Measurements from ENCODE around the gene PRKCA.

Gene PRKCA

DNA sequence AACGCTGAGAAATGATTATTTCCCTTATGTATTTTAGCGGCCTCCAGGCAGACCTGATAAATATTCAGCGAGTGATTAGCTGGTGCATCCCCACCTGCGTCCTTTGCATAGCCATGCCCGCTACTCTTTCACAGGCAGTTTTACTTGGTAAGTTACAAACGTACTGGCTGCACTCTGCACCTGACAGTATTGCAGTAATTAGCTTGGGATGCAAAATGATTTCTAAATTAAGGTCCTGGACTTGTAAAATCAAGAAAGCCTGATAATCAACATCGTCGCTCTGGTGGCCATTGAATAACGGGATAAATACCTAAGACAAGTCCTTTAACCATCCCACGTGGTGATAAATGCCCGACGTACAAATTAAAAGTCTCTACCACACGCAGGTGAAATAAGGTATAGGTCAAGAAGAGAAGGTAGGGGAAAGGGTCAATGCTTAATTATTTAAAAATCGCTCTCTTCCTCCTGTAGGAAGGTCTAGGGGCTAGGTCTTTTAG is 998 bp upstream of the PRKCA start:
- peak overlapping the region; percentile 76 for H3K4me3 ChIP-seq (replicated peaks; ENCODE audit: low read depth, low read length)
- TF ChIP-seq, protein P1, sequence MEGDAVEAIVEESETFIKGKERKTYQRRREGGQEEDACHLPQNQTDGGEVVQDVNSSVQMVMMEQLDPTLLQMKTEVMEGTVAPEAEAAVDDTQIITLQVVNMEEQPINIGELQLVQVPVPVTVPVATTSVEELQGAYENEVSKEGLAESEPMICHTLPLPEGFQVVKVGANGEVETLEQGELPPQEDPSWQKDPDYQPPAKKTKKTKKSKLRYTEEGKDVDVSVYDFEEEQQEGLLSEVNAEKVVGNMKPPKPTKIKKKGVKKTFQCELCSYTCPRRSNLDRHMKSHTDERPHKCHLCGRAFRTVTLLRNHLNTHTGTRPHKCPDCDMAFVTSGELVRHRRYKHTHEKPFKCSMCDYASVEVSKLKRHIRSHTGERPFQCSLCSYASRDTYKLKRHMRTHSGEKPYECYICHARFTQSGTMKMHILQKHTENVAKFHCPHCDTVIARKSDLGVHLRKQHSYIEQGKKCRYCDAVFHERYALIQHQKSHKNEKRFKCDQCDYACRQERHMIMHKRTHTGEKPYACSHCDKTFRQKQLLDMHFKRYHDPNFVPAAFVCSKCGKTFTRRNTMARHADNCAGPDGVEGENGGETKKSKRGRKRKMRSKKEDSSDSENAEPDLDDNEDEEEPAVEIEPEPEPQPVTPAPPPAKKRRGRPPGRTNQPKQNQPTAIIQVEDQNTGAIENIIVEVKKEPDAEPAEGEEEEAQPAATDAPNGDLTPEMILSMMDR (IDR thresholded peaks at IDR 0.05; ENCODE audit: low read length, missing control alignments) = no peak
- DNase-seq (ENCODE audit: low read depth) = no peak

DNA sequence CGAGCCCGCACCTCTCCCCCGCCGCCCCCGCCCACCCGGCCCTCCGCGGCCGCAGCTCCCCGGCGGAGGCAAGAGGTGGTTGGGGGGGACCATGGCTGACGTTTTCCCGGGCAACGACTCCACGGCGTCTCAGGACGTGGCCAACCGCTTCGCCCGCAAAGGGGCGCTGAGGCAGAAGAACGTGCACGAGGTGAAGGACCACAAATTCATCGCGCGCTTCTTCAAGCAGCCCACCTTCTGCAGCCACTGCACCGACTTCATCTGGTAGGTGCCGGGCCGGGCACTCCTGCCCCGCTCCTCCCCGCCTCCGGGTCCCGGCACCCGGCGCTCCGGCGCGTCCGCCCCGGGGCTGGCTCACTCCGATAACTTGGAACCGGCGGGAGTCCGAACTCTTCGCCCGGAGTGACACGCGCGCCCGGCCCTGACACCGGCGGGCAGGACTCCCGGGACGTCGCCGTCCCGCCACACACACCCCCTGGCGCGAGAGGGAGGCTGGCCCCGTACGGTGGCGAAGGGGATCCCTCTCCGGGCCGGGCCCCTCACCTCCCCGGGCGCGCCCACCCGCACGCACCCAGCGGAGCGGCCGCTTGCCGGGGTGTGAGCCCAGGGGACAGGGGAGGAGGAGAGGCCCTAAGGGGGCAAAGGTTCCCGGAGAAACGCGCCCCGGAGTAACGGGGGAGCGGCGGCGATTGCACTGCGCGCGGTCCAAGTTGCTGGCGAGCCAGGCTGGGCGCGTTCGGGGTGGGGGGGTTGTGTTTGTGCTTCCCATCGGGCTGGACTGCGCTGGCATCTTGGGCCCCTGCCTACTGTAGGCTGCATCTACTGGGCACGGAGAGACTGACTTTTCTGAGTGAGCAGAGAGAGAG is 581 bp downstream of the PRKCA start:
- peak overlapping the region; percentile 76 for H3K4me3 ChIP-seq (replicated peaks; ENCODE audit: low read depth, low read length)
- peak; percentile 61 for DNase-seq (ENCODE audit: low read depth)
- TF ChIP-seq, protein P1 (IDR thresholded peaks at IDR 0.05; ENCODE audit: low read length, missing control alignments) = no peak

DNA sequence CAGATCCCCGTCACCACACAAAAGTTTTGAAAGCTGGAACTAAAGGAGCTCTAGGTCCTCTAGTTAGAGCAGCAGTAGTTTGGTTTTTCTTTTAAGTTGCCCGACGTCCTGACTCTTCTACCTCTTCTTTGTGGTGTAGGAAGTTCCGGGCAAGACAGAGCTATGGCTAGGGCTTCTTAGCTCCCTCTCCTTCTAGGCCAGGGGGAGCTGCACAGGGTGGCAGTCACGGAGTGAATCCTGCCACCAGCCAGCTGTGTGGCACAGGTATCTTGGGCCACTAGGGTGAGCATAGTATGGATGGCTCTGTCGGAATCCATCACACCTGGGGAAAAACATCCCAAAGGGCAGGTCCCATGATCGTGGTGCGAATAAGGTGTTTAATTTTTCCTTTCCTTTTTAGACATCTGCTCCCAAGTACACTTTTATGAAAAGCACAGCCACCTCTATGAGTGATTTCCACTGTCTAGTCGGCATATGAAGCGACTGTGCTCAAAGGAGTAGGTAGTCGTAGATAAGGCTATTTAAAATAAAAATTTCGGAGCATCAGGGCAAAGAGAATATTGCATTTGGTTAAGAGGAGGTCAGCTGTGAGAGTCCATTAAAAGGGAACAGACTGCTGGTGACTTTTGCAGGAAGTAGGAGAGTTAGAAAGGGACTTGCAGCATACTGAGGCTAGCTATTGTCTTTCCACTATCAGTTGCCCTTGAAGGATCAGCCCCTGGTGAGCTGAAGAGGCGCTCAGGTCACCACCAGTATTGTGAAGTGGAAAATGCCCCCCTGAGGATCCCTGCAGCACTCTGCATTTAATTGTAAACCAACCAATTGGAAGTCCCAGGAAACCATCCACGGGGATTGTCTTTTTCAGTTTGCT is 2.1 kb downstream of the PRKCA start:
- TF ChIP-seq, protein P1 (IDR thresholded peaks at IDR 0.05; ENCODE audit: low read length, missing control alignments) = no peak
- H3K4me3 ChIP-seq (replicated peaks; ENCODE audit: low read depth, low read length) = peak overlapping the region; percentile 76
- peak; percentile 33 for DNase-seq (ENCODE audit: low read depth)

DNA sequence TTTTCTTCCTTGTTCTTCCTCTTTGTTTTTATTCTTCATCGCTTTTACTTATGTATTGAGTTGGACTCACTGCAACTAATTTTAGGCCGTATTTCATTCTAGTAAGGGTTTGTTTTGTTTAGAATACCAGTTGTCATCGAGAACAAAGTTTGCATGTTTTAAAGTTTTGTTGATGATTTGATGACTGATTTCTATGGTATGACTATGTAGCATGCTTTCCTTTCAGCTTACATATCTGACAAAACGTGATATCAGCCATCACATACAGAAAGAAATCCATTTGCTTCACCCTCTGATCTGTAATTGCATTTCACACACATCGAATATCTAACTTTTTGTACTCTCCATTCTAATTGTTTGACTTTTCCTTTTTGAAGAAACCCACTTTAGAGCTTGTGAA is 4.0 kb downstream of the PRKCA start:
- TF ChIP-seq, protein P1 (IDR thresholded peaks at IDR 0.05; ENCODE audit: low read length, missing control alignments) = no peak
- no peak overlapping the region for H3K4me3 ChIP-seq (replicated peaks; ENCODE audit: low read depth, low read length)
- DNase-seq (ENCODE audit: low read depth) = peak; percentile 54

DNA sequence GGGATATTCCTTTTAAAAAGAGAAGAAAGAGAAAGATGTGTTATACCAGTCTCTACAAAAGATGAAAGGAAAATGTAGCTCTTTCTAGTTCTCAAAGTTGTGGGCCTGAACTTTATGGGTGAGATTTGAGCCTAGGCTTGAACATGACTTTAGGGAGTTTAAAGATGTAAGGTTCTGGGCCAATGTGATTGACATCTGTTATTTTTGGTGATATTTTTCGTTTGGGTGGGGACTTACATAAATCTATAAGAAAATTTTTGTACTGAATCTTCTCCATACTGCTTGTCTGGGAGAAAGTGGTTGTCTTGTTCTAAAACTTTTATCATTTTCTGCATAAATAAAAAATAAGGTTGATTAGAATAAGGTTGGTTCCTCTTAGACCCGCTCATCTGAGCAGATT is 4.8 kb downstream of the PRKCA start:
- TF ChIP-seq, protein P1 (IDR thresholded peaks at IDR 0.05; ENCODE audit: low read length, missing control alignments) = no peak
- no peak overlapping the region for H3K4me3 ChIP-seq (replicated peaks; ENCODE audit: low read depth, low read length)
- DNase-seq (ENCODE audit: low read depth) = no peak

DNA sequence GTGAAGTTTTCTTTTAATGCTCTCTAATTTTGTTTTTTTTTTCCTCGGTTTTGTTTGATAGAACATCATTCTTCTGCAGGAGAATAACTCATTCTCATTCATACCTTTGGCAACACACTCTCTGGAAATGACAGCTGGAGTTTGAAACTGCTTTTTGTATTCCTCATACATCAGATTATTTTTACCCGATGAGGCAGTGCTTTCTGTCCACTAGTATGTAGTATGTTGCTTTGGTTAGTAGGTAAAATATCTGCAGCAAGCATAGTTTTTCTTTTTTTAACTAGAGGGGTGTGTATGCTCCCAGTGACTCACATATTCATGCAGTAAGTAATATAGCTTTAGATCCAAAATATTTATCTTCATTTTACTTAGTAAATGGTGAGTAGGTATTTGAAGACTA is 6.4 kb downstream of the PRKCA start:
- H3K4me3 ChIP-seq (replicated peaks; ENCODE audit: low read depth, low read length) = no peak overlapping the region
- no peak for DNase-seq (ENCODE audit: low read depth)
- TF ChIP-seq, protein P1 (IDR thresholded peaks at IDR 0.05; ENCODE audit: low read length, missing control alignments) = no peak
